Caco-2 (cell line): Measurements from ENCODE around the gene LDLRAD4. TPM values are rescaled to one million over a fixed set of nuclear protein-coding genes. Genes with fewer than 3 reads are reported as not detected.

Source experiments
- BruUV-seq: library from RNA; stranded (reverse); fragments of 400-500 nt; replicated peaks from 2 replicates; lab custom pipeline; 2021; lab: Mats Ljungman, UMichigan
- CTCF ChIA-PET: fragments of 300-600 bp; sonication (Branson Sonifier 250); formaldehyde crosslinking; loops from one replicate; lab custom pipeline; 2022; ENCODE audit warnings: antibody characterized with exemption; lab: Charles Lee
- POLR2A ChIA-PET: fragments of 300-600 bp; sonication (Branson Sonifier 250); formaldehyde crosslinking; loops from one replicate; lab custom pipeline; 2022; ENCODE audit warnings: antibody characterized with exemption; lab: Charles Lee
- DNase-seq, 2 experiments: peaks; one replicate each; pipeline versions ENCODE4 v3.0.0 to v3.0.0-alpha.2; 2020 to 2022
- H3K27me3 ChIP-seq: replicated peaks from 2 replicates; pipeline ENCODE4 v1.6.0; 2011; ENCODE audit warnings: low read length; ENCODE audit not compliant: control insufficient read depth, insufficient read depth
- H3K36me3 ChIP-seq: 2 replicates; pipeline ENCODE4 v1.5.1; 2011; ENCODE audit warnings: low read length; ENCODE audit not compliant: control insufficient read depth, insufficient read depth
- H3K4me1 ChIP-seq: fragments of 250-450 bp; sonication (Bioruptor Pico); 2 replicates; pipeline ENCODE4 v1.5.1; 2020; ENCODE audit warnings: mild to moderate bottlenecking
- H3K4me3 ChIP-seq: 2 replicates; pipeline ENCODE4 v1.5.1; 2011; ENCODE audit warnings: low read depth, mild to moderate bottlenecking, control low read depth, low read length
- H3K9me3 ChIP-seq: fragments of 250-450 bp; sonication (Bioruptor Pico); 2 replicates; pipeline ENCODE4 v1.5.1; 2020; ENCODE audit warnings: mild to moderate bottlenecking, moderate library complexity
- H3K27ac Mint-ChIP-seq: one replicate; pipeline ENCODE4 v1.8.0; 2022; ENCODE audit warnings: mixed read lengths; ENCODE audit not compliant: unreplicated experiment
- H3K27me3 Mint-ChIP-seq: one replicate; pipeline ENCODE4 v1.8.0; 2022; ENCODE audit warnings: mixed read lengths; ENCODE audit not compliant: insufficient read depth, unreplicated experiment
- H3K36me3 Mint-ChIP-seq: one replicate; pipeline ENCODE4 v1.8.0; 2022; ENCODE audit warnings: mild to moderate bottlenecking, mixed read lengths; ENCODE audit not compliant: insufficient read depth, unreplicated experiment
- H3K4me1 Mint-ChIP-seq: one replicate; pipeline ENCODE4 v1.8.0; 2022; ENCODE audit warnings: low read depth, mixed read lengths; ENCODE audit not compliant: unreplicated experiment
- H3K4me3 Mint-ChIP-seq: one replicate; pipeline ENCODE4 v1.8.0; 2022; ENCODE audit warnings: mild to moderate bottlenecking, moderate library complexity, mixed read lengths; ENCODE audit not compliant: unreplicated experiment
- H3K9me3 Mint-ChIP-seq: one replicate; pipeline ENCODE4 v1.8.0; 2022; ENCODE audit warnings: mixed read lengths; ENCODE audit not compliant: unreplicated experiment
- CTCF ChIP-seq, 2 experiments: fragments of 200-600 bp in 1 of 2; IDR thresholded peaks; 1 replicate in 1 of 2; 2 replicates in 1 of 2; pipeline versions ENCODE4 v1.5.1 to v1.8.0; 2011 to 2022; ENCODE audit warnings: antibody characterized with exemption in 1 of 2, control low read depth in 1 of 2, inconsistent platforms in 1 of 2, low read depth in 1 of 2, low read length in 1 of 2, mild to moderate bottlenecking in 1 of 2, moderate library complexity in 1 of 2; ENCODE audit not compliant: insufficient read depth in 1 of 2, severe bottlenecking in 1 of 2, unreplicated experiment in 1 of 2
- intact Hi-C: fragments of 100-400 bp; cut with micrococcal nuclease; formaldehyde crosslinking; loops from one replicate; pipeline ENCODE4 v1.10.0; 2022; ENCODE audit not compliant: unreplicated experiment
- total RNA-seq: library from RNA; stranded (reverse); gene quantifications from 2 replicates; pipeline ENCODE4 v1.2.3, GENCODE V29; 2022

The LDLRAD4 gene
- total RNA-seq, 1 experiment from 2014 or later, result 1.2 TPM

DNA sequence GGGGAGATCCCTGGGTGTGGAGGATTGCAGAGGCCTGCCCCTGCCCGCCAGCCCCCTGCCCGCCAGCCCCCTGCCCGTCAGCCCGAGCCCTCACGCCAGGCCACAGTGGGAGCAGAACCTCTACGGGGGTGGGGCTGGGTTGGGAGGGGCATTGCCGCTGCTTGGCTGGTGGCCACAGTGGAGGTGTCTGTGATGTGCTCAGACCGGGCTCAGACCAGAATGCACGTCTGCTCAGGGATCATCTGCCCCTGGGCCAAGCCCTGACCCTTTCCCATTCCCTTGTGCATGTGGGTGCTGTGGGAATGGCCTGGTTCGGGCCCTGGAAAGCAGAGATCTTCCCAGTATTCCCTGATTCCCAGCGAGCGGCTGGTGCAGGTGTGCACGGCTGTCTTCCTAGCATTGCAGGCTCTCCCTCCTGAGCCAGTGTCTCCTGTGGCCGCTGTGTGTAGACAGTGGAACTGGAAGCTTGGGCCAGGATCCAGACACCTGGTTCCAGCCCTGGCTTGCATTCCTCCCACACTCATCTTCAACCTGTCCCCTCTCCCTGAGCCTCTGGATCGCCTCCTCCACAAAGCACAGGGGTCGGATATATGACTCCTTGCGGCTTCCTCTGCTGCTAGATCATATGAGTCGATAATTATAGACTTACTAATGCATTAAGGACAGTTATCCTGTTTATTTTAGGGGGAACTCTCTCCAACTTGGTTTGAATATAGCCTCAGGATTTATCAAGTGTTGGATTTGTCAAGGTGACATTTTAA lies 161.6 kb downstream of the LDLRAD4 start:
- no peaks in the 10 kb centered on the region for H3K4me1 Mint-ChIP-seq
- H3K4me3 Mint-ChIP-seq, result no peak overlapping the region
- H3K9me3 ChIP-seq, result no peaks in the 10 kb centered on the region
- H3K27ac Mint-ChIP-seq, result no peak overlapping the region
- no peaks in the 10 kb centered on the region for H3K36me3 ChIP-seq
- no peaks in the 10 kb centered on the region for H3K27me3 ChIP-seq
- H3K4me1 ChIP-seq, result no peaks in the 10 kb centered on the region
- CTCF ChIA-PET, result no interaction called here
- BruUV-seq, result no TSS peak
- H3K4me3 ChIP-seq, result no peak overlapping the region
- POLR2A ChIA-PET, result no interaction called here
- no peaks in the 10 kb centered on the region for H3K36me3 Mint-ChIP-seq
- TF ChIP-seq CTCF (IDR thresholded peaks at IDR 0.05; ENCODE audit: insufficient read depth in 1 of 2, low read depth in 1 of 2, low read length in 1 of 2, severe bottlenecking in 1 of 2, unreplicated experiment in 1 of 2), result no peak
- peaks cover 23% of the 10 kb centered on the region for H3K27me3 Mint-ChIP-seq
- intact Hi-C loops, result no loop called here
- no peak for DNase-seq
- no peaks in the 10 kb centered on the region for H3K9me3 Mint-ChIP-seq

DNA sequence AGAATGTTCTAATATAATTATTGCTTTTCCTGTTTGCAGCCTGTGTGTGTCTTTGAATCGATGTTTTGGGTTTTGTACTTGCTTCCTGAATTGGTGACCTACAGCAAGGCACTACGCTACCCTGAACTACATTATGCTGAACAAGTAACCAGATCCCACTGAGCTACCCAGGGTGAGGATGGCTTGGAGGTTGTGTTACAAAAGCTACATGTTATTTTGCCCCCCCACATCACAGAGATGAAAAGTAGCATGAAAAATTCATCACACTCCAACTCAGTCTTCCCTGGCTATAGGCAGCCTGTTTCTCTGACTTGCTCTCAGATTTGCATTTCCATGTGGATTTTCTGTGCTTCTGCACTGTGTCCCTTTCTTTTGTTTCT lies 162.1 kb downstream of the LDLRAD4 start:
- no peak for TF ChIP-seq CTCF (IDR thresholded peaks at IDR 0.05; ENCODE audit: insufficient read depth in 1 of 2, low read depth in 1 of 2, low read length in 1 of 2, severe bottlenecking in 1 of 2, unreplicated experiment in 1 of 2)
- POLR2A ChIA-PET, result no interaction called here
- Mint-ChIP-seq H3K36me3 (no peaks in the 10 kb centered on the region), H3K27me3 (peaks cover 23% of the 10 kb centered on the region), H3K4me1 (no peaks in the 10 kb centered on the region), H3K9me3 (no peaks in the 10 kb centered on the region), H3K4me3 (no peak overlapping the region), H3K27ac (no peak overlapping the region)
- no peaks in the 10 kb centered on the region for H3K36me3 ChIP-seq
- H3K9me3 ChIP-seq, result no peaks in the 10 kb centered on the region
- intact Hi-C loops, result no loop called here
- no peaks in the 10 kb centered on the region for H3K27me3 ChIP-seq
- no peak for DNase-seq
- no TSS peak for BruUV-seq
- H3K4me1 ChIP-seq, result no peaks in the 10 kb centered on the region
- CTCF ChIA-PET, result no interaction called here
- no peak overlapping the region for H3K4me3 ChIP-seq

DNA sequence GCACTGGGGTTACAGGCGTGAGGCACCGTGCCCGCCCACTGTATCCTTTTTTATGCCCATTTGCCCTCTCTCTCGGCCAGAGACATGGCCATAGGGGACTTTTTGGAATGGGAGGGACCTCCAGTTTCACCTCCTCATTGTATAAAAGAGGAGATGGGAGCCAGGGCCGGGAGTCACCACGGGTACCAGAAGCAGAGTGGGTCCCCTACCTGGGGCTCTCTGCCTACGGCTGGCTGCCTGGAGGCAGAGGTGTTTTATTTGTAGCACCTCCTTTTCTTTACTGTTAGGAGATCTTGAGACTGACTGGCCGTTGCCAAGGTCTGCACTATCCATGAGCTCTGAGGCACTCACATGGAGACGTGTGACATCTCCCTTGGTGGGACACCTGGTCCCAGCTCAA lies 162.8 kb downstream of the LDLRAD4 start:
- no peak overlapping the region for H3K4me3 ChIP-seq
- BruUV-seq, result no TSS peak
- no peaks in the 10 kb centered on the region for H3K9me3 ChIP-seq
- intact Hi-C loops, result no loop called here
- Mint-ChIP-seq H3K9me3 (no peaks in the 10 kb centered on the region), H3K4me1 (no peaks in the 10 kb centered on the region), H3K4me3 (no peak overlapping the region), H3K27ac (no peak overlapping the region), H3K36me3 (no peaks in the 10 kb centered on the region), H3K27me3 (peaks cover 23% of the 10 kb centered on the region)
- POLR2A ChIA-PET, result no interaction called here
- DNase-seq, result no peak
- no peaks in the 10 kb centered on the region for H3K27me3 ChIP-seq
- CTCF ChIA-PET, result no interaction called here
- no peaks in the 10 kb centered on the region for H3K36me3 ChIP-seq
- no peaks in the 10 kb centered on the region for H3K4me1 ChIP-seq
- no peak for TF ChIP-seq CTCF (IDR thresholded peaks at IDR 0.05; ENCODE audit: insufficient read depth in 1 of 2, low read depth in 1 of 2, low read length in 1 of 2, severe bottlenecking in 1 of 2, unreplicated experiment in 1 of 2)
